ENCODE measurements around the gene CYP3A5. TPM values are rescaled to one million over a fixed set of nuclear protein-coding genes. Genes with fewer than 3 reads are reported as not detected.
A peak's percentile ranks its signal among the peaks of the same experiment; 100 is the strongest.

CYP3A5 gene
- total and polyA plus RNA-seq, 9 of the 15 experiments (the other 6 are each of a cell fraction or from before 2014, with no cell fraction given) = 0.73 to 2.8 (median 1.5) TPM

- TF ChIP-seq AFF4 (CRISPR knock-in tag; IDR thresholded peaks at IDR 0.05) = no peak
- TF ChIP-seq PPARD (CRISPR knock-in tag; IDR thresholded peaks at IDR 0.05) = no peak
Observed at GRCh38 chr7:99625321-99625720, 54.5 kb downstream of the CYP3A5 start (continued).

- Histone ChIP-seq H3K9me1 (ENCODE audit: control insufficient read depth, insufficient read depth, low read length) (no peaks in the 10 kb centered on the region), H3K4me2 (ENCODE audit: insufficient read depth, low read length) (no peak overlapping the region), H3K36me3 (ENCODE audit: control insufficient read depth, insufficient read depth, low read length) (peaks cover 98% of the 10 kb centered on the region), H3K79me2 (ENCODE audit: control insufficient read depth, insufficient read depth, low read length) (no peaks in the 10 kb centered on the region), H3K4me1 (replicated peaks in 1 of 2; ENCODE audit: control insufficient read depth in 2 of 2, insufficient read depth in 2 of 2, low read length in 2 of 2) (peaks cover 0 to 6% of the 10 kb centered on the region in 2 experiments; a peak in 2 of 5 replicates), H3K9ac (ENCODE audit: insufficient read depth in 1 of 2, low read depth in 2 of 2, low read length in 2 of 2) (peak overlapping the region in 1 of 2 experiments; percentile 37; a peak in 2 of 4 replicates), H3K4me3 (no peak overlapping the region), H3K27me3 (ENCODE audit: control insufficient read depth in 2 of 2, insufficient read depth in 2 of 2, low read length in 2 of 2) (no peaks in the 10 kb centered on the region), H4K20me1 (replicated peaks; ENCODE audit: control insufficient read depth, insufficient read depth, low read length) (peaks cover 11% of the 10 kb centered on the region; the same call in 1 of the 2 replicates), H3K9me3 (replicated peaks; ENCODE audit: control insufficient read depth, insufficient read depth, low read depth, low read length) (no peaks in the 10 kb centered on the region), H3K27ac (ENCODE audit: extremely low read depth, low read depth, low read length) (no peak overlapping the region), H2AFZ (ENCODE audit: low read depth, low read length) (no peak overlapping the region)
- DNase-seq (ENCODE audit: extremely low read depth in 1 of 4, low spot score in 3 of 4) = no peak
- no TSS peak for BruUV-seq (replicated peaks)
- intact Hi-C loops (cut with micrococcal nuclease) = no loop called here
- ChIA-PET CTCF (ENCODE audit: low intra/inter-chr PET ratio) (no interaction called here), POLR2A (interaction anchor here (0.5 to 1.4 kb wide), 3 partner anchors 9 to 143 kb away, joined by 3 to 5 read pairs (median 3); no protein-coding TSS in a partner anchor)
- FAIRE-seq = no peak
- TF ChIP-seq POLR2G (IDR thresholded peaks at IDR 0.05; ENCODE audit: low read depth, low read length) (peak; percentile 62), ZNF274 (IDR thresholded peaks at IDR 0.05; ENCODE audit: borderline replicate concordance, low read depth, low read length) (no peak), RBFOX2 (IDR thresholded peaks at IDR 0.05; ENCODE audit: low read depth, low read length) (peak; percentile 62)
- ATAC-seq = no peak
- in situ Hi-C loops (cut with MboI) = no loop called here
- WGBS (ENCODE audit: insufficient coverage, low coverage, missing lambda C conversion rate) = 95% methylated on average over 16 of the region's 16 CpGs
Observed at GRCh38 chr7:99624484-99624883, 55.3 kb downstream of the CYP3A5 start.

Measured in K562 (cell line).